GM13977 (cell line): ENCODE measurements around the gene NFATC2.

ENCODE experiments used
- DNase-seq: peaks from one replicate; pipeline ENCODE4 v3.0.0; 2012; ENCODE audit warnings: low spot score
- in situ Hi-C: fragments of 300-500 bp; cut with MboI; formaldehyde crosslinking; loops from one replicate; pipeline ENCODE4 v1.12.0; 2022; ENCODE audit warnings: low sequenced_read_pairs, low pct_unique_long_range_greater_than_20kb, mixed read lengths, inconsistent platforms; ENCODE audit not compliant: unreplicated experiment
- TF ChIP-seq, protein P1 (sequence below): IDR thresholded peaks from 2 replicates; pipeline ENCODE4 v1.5.1; 2012; ENCODE audit warnings: mild to moderate bottlenecking, control low read depth; ENCODE audit not compliant: insufficient read depth; ENCODE audit errors: extremely low read depth, missing control alignments

NFATC2 gene

DNA sequence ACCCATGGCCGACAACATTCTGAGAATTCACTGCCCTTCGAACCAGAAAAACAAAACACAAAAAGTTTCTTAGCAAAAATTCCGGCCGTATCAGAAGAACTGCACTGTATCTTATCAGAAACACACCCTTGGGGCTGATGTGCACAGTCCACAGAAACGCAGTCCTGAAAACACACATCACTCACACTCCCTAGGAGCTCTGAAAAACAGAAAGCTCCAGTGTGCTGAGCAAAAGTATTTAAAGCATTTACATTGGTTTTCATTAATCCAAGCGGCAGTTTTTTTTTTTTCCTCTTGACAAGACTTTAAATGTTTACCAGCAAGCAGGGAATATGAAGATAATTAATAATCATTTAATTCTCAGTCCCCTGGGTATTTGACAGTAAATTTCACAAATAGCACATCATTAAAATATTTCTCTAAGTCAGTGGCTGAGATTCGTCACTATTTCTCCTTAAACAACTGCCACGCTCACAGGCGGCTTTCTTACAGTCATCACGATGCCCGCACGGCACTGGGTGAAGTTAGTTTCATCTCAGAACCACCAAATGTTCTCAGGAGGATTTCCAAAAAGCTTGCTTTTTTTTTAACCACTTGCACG lies 13.3 kb downstream of the NFATC2 start:
- DNase-seq, result no peak
- TF ChIP-seq, protein P1, sequence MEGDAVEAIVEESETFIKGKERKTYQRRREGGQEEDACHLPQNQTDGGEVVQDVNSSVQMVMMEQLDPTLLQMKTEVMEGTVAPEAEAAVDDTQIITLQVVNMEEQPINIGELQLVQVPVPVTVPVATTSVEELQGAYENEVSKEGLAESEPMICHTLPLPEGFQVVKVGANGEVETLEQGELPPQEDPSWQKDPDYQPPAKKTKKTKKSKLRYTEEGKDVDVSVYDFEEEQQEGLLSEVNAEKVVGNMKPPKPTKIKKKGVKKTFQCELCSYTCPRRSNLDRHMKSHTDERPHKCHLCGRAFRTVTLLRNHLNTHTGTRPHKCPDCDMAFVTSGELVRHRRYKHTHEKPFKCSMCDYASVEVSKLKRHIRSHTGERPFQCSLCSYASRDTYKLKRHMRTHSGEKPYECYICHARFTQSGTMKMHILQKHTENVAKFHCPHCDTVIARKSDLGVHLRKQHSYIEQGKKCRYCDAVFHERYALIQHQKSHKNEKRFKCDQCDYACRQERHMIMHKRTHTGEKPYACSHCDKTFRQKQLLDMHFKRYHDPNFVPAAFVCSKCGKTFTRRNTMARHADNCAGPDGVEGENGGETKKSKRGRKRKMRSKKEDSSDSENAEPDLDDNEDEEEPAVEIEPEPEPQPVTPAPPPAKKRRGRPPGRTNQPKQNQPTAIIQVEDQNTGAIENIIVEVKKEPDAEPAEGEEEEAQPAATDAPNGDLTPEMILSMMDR, result no peak
- in situ Hi-C loops, result no loop called here

DNA sequence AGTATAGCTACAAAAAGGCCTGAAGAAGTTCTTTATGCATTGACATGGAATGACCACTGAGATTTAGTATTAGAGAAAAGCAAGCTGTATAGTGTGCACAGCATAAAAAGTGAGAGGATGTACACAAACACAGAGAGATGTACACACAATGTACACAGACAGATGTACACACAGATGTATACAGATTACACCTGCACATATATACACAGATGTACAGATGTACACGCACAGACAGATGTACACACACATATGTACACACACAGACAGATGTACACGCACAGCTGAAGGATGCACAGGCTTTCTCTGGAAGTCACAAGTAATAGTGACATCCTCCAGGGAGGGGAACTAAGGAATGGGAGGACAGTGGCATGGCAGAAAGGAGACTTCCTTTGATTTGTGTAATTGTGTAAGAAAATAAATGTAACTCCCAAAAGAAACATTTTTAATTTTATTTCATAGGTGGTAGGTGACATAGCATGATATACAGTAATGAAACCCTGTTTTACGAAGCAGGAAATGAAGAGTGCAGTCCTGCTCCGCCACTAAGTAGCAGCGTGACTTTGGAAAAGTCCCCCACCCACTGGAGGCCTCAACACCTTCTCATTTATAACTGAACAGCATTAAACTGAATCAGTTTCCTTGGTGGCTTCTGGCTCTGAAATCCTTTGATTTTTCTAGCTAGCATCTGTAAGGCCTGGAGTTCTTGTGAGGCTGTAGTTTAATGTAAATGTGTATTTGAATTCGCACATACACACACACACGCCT lies 14.1 kb downstream of the NFATC2 start:
- TF ChIP-seq, protein P1, result no peak
- DNase-seq, result no peak
- in situ Hi-C loops, result no loop called here

DNA sequence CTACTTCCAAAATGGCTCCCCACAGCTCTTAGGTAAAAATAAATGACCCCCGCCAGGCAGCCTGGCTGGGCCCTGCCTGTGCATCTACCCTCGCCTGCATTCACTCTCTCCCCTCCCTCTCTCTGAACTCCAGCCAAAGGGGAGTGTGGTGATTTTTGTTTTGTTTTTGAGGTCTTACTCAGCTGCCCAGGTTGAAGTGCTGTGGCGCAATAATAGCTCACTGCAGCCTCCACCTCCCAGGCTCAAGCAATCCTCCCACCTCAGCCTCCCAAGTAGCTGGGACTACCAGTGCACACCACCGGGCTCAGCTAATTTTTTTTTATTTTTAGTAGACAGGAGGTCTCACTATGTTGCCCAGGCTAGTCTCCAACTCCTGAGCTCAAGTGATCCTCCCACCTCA lies 15.8 kb downstream of the NFATC2 start:
- in situ Hi-C loops, result no loop called here
- DNase-seq, result no peak
- TF ChIP-seq, protein P1, result no peak

DNA sequence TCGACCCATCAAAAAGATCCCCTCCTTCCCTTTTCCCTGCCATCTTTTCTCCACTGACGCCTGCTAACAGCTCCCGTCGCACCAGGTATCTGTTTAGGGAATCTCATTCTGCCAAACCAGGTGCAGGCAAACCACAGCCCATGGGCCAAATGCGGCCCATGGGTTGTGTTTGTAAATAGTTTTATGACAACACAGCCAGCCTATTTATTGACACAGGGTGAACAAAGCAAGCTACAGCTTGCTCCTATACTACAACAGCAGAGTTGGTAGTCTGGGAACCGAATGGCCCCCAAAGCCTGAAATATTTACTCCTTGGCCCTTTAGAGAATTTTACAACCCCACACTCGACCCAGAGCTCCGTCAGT lies 16.4 kb downstream of the NFATC2 start:
- in situ Hi-C loops, result no loop called here
- DNase-seq, result no peak
- TF ChIP-seq, protein P1, result no peak

DNA sequence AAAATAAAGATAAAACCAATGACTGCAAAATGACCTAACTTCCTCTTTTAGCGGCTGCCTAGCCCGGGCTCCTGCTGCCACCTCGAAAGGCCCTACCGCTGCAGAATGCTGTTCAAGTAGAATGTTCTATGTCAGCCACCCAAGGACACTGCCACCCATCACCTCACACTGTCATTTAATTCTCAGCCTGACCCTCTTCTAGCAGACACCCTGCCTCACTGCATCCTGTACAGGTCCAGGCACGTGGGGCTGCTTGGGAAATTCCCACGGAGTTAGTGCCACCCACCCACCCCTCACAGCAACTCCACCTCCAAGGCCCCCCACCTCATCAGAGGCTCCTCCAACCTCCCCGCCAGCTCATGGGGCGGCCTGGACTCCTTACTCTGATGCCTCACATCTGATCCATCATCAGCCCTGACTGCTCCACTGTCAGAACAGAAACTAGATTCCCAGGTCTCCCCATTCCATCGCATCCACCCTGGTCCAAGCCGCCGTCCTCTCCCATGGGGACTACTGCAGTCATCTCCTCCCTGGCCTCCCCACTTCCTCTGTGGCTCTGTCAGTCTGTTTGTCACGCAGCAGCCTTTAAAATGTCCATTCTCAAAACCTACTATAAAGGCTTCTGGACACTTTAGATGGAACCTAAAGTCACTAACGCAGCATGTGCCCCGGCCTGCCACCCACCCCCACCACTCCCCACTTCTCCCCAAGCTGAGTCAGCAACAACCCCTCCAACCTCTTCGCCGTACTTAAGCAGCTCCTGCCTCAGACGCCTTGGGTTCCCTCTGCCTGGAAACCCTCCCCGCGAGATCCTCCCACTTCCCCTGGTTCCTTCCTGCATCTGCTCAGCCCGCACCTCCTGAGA lies 17.0 kb downstream of the NFATC2 start:
- in situ Hi-C loops, result no loop called here
- peak; percentile 49 for DNase-seq
- TF ChIP-seq, protein P1, result no peak

DNA sequence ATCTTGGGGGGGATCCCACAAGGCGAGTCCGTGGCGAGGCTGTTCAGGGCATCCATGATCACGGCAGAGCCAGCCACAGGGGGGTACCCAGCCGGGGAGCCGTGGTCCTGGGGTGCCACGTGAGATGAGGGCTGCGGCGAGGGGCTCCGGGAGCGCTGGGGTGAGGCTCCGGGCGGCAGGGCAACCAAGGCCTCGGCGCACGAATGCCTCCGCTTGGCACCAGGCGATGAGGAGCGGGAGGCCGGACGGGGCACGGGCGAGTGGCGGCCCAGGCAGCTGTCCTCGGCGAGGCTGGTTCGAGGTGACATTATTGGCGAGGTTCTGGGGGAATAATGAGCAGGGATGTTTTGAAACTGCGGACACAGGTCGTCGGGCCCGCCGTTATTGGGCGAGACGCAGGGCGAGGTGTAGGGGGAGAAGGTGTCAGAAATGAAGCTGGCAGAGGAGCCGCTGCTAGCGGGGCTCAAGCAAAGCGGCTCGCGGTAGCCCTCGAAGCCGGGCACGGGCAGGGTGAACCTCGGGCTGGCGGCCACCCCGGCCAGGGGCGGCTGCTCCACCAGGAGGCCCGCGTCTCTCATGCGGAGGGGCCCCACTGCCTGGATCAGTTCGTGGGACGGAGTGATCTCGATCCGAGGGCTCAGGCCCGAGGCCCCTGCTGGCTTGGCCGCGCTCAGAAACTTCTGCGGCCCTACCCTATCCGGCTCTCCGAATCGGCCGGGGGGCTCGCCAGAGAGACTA lies 19.1 kb downstream of the NFATC2 start:
- no peak for DNase-seq
- TF ChIP-seq, protein P1, result no peak
- in situ Hi-C loops, result no loop called here
